HFFc6 (cell line): ENCODE measurements around the gene UBA5. TPM values are rescaled to one million over a fixed set of nuclear protein-coding genes. Genes with fewer than 3 reads are reported as not detected.

ENCODE experiments used
- total RNA-seq, 6 experiments: library from RNA; stranded (reverse); fragmentation: NEBNext Ultra II Directional; extraction: Animal tissue kit (Norgen Biotek cat#: 25700); gene quantifications; 2 replicates in 1 of 6; 3 replicates in 5 of 6; pipeline ENCODE4 v1.2.3, GENCODE V29; 2021

The UBA5 gene
- total RNA-seq, 6 experiments from 2014 or later, result 43.8 to 51.5 (median 48.0) TPM

Other genes with a start within 250 kb of the UBA5 start
- 10 to 100 TPM; 55.9 to 66.4 (median 60.1) TPM for gene DNAJC13, start 242.8 kb upstream of the UBA5 start, total RNA-seq
- gene ACKR4, start 63.1 kb upstream of the UBA5 start, total RNA-seq, result 1 to 10 TPM in 5 of 6 experiments, under 1 TPM in 1; 0.78 to 8.4 (median 7.1) TPM
- 10 to 100 TPM; 13.3 to 18.5 (median 13.8) TPM for gene ACAD11, start 520 bp upstream of the UBA5 start, total RNA-seq
- 10 to 100 TPM; 17.6 to 21.6 (median 19.0) TPM for gene NPHP3, start 62.1 kb downstream of the UBA5 start, total RNA-seq